CD4-positive, alpha-beta T cell treated with Interferon gamma for 1 hour (primary cell): ENCODE measurements around the gene TM6SF1.
A peak's percentile ranks its signal among the peaks of the same experiment; 100 is the strongest.
"Not testable (repeated sequence)": the region's sequence is repeated elsewhere in the genome, so short reads cannot be mapped to it uniquely, and the experiment has no call there.

Source experiments
- DNase-seq: peaks from one replicate; pipeline ENCODE4 v3.0.0-alpha.2; 2020

Gene TM6SF1

DNA sequence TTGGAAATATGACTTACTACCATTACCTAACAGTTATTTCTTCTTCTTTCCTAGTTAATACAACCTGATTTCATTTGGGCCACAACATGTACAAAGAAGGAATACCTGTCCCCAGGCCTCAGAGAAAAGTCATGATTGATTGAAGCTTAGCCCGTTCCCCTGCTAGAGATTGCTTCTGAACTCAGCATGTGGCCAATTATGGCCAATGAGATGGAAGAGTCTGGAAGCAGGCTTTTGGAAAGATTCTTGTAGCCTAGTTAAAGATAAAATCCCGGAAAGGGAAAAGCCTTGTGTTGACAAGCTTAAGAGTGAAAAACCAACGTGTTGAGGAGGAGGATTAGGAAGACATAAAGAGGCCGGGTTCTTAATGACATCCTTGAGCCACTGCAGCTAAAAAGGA lies 17.0 kb upstream of the TM6SF1 start:
- no peak for DNase-seq

DNA sequence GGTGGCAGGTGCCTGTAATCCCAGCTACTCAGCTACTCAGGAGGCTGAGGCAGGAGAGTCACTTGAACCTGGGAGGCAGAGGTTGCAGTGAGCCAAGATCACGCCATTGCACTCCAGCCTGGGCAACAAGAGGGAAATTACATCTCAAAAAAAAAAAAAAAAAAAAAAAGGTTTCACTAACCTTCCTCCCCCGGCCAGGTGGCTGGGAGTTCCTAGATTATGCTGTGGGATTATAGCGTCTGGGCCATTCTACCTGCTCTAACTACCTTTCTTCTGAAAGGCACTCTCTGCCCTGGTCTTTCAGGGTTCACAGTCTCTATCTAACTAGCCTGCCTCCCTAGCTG lies 15.5 kb upstream of the TM6SF1 start:
- DNase-seq, result not testable (repeated sequence)

DNA sequence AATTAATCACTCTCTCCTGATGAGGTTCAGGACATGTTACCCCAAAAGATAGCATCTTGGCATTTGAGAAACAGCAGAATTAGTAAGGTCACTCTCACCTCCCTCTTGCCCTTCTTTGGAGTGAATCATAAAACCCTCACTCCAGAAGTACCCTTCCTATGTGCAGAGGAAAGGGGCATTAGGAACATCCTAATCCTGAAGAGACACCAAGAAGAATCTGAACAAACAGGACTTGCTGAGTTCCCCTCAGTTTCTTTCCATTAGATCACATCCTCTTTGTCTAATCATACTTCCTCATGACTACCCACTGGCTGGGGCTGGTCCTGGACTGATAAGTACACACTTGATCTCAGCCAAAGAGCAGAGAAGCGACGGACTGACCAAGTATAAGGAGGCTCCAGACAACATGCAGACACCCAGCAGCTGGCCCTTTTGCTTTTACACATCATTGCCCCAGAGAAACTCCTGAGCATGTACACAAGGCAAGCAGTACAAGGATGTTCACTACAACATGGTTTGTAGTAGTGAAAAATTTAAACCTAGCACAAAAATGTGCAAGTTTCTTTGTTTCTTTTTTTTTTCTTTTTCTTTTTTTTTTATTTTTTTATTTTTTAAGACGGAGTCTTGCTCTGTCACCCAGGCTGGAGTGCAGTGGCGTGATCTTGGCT lies 15.0 kb upstream of the TM6SF1 start:
- DNase-seq, result peak; percentile 33

DNA sequence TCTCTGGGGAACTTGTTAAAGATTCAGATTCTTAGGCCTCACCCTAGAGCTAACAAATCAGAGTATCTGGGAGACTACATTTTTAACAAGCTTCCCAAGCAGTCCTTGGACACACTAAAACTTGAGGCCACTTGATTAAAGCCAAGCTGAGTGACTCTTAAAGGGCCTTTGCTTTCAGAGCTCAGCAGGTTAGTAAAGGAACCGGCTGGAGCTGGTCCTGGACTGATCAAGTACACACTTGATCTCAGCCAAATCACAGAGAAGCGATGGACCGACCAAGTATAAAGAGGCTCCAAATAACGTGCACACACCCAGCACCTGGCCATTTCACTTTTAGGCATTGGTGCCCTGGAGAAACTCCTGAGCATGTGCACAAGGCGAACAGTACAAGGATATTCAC lies 12.9 kb upstream of the TM6SF1 start:
- no peak for DNase-seq

DNA sequence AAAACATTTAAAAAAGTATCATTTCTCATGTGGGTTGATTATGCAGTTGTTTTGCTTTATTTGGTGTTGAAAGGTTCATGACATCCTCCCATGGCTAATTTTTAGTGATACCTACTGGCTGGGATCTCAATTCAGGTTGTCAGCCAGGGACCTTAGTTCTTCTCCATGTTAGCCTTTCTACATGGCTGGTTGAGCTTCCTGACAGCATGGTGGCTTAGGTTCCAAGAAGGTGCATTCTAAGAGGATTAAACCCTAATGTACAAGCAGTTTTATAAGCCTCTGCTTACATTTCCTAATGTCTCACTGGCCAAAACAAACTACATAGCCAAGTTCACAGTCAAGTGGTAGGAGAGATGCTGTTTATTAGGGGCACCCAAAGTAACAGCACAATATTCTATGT lies 9.4 kb upstream of the TM6SF1 start:
- DNase-seq, result no peak

DNA sequence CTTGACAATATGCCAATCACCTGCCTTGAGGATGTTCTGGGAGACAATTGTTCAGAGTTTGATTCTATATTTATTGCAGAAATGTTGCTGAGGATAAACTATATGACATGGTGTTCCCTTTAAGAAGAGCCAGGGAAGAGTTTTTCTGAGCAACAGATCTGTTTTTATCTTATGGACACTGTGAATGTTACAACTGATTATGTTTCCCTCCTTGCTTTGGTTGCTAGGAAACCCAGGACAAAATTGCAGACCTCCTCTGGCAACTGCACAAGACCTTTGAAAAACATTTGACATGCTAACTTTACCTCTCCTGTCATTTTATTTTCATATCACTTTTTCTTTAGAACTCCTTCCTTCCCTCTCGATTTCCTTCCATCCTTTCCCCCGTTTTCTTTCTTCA lies 8.2 kb upstream of the TM6SF1 start:
- no peak for DNase-seq

DNA sequence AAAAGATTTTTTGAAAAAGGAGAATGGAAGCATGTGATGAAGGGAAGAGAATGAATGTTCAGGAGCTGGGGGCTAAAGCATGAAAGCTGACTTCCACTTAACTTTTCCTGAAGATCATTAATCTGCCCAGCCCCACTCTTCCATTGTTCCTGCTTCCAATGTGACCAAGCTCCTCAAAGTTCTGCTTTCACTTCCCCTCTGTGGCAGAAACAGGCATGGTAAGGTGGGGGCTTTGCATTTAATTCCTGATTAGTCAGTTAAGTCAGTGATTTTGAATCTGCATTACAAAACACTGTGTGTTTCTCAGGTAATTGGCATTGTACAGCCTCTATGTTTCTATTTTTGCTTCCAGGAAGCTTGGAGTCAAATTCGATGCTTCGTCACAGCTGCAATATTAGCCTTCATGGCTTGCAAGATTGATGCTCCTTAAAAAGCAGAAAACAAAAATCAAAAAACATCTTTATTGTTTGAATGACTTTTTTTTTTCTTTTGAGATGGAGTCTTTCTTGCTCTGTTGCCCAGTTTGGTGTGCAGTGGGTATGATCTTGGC lies 7.3 kb upstream of the TM6SF1 start:
- DNase-seq, result no peak

DNA sequence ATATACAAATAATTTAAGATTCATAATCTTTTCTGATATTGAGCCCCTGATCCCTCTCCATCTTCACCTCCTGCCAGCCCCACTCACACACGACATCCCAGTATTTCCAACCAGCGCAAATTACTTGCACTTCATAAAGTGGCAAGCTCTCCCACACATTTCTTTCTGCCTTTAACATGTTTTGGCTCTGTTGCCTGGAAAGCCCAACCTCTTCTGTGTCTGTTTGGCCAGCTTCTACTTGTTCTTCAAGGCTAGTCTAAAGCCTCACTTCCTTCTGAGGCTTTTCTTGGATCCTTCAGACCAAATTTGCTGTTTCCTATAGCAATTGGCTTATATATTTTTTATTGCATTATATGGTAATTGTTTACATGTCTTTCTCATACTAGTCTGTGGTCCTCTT lies 5.1 kb upstream of the TM6SF1 start:
- DNase-seq, result no peak

DNA sequence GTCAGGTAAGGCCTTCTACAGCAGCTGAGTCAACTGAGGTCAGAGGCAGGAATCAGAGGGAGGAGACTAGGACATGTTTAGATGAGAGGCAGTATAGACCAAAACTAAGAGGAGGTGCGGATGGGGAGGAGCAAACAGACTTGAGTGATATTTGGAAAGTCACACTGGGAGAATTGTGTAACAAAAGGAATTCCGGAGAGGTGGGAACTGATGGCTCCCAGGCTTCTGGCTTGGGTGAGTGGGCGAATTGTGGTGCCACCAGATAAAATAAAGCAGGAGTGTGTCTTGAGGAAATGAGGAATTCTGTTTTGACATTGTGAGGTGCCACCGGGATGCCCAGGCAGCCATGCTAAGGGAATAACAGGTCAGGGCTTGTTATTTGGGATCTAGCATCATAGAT lies 3.3 kb upstream of the TM6SF1 start:
- DNase-seq, result no peak

DNA sequence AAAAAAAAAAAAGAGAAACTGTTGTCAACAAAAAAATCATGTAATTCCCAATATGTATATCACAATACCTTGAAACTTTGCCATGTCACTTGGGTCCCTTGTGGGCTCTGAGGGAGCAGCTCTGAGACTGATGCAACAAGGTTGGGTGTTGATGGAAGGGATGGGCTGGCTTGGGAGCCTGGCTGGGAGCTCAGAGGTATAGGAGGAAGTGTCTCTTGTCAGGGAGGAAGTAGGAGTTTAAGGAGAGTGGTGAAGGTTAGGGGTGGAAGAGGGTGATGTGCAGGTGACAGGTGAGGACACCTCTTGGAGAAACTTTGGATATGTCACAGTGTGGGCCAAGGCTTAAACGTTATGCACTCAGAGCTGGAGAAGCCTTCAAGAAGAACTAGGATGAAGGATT lies 2.0 kb upstream of the TM6SF1 start:
- no peak for DNase-seq

DNA sequence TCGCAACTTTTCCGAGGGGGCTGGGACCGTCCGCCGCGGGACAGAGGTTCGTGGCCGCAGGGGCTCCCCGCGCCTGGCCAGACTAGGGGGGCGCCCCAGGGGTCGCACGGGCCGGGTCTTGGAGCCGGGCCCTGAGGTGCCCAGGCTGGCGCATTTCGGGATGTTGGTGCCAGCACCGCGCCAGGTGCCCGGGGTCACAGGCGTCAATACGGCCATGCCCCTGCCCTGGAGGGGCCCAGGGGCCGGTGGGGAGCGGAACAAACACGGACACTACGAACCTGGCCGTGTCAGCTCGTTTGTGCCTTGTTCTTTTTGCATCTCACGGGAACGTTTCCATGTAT lies 366 bp downstream of the TM6SF1 start:
- no peak for DNase-seq

DNA sequence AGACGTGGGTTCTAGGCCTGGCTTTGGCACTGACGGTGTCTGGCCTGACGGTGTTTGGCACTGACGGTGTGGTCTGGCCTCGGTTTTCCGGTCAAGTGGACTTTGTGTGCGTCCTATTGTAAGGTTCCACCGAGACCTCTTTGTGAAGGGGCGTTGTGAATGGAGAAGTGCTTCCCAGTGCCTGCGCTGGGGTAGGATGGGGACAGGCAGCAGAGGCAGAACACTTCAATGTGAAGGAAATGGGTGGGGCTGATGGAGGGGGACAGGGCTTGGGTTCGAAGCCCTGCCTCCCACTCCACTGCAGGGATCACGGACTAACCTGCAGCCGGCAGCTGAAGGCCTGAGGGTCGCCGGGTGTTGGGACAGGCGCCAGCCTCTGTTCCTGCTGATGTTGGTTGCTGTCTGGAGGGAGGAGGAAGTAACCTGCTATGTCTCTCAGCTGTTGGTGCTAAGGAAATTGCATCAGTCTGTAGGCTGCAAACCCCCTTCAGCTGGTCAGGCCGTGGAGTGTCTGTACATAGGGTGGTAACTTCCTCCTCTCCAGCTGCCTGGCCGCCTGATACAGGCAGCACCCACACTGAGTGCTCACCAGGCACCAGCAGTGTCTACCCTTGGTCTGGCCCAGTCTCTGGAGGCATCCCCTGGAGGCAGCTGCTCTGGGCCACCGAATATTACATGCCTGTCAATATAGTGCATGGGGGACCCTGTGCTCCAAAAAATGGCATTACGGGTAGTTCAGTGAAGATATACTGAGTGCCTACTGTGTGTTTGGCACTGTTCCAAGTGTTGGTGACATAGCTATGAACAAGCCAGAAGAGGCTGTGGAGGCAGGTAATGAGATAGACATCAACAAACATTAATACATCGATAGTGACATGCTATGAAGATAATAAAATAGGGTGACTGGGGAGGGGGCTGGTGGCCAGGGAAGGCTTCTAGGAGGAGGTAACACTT lies 1.1 kb downstream of the TM6SF1 start:
- peak; percentile 72 for DNase-seq

DNA sequence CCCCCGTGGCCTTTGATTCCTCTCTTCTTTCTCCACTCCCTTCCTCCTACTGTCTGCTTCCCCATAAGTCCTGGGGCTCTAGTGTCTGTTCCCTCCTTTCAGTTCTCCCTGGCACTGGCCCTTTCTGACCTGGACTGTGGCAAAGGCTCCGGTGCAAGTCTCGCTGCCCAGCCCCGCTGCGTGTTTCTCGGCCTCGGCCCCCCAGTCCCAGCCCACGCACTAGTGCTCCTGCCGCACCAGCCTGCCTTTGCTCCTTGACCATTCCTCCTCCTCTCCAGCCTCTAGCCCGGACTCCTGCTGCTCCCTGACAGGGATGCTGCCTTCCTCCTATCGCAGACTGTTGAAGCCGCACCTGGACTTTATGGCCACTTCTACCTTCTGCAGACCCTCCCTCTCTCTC lies 2.1 kb downstream of the TM6SF1 start:
- DNase-seq, result no peak

DNA sequence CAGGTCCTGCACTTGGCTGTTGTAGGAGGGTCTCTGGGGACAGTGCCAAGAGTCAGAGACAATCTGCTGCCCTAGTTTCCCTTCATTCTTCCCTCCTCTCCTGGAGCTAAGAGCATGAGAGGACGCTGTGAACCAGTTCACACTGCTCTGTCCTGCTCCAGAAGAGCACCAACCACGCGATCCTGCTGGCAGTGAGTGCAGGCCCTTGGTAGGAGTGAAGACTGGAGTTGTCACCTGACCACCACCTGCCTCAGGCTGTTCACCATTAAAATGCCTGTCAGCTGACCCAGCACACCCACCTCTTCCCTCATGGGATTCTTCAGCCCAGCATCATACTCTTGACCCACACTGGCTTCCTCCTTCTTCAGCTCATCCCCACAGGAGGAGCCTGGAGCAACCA lies 2.9 kb downstream of the TM6SF1 start:
- DNase-seq, result no peak

DNA sequence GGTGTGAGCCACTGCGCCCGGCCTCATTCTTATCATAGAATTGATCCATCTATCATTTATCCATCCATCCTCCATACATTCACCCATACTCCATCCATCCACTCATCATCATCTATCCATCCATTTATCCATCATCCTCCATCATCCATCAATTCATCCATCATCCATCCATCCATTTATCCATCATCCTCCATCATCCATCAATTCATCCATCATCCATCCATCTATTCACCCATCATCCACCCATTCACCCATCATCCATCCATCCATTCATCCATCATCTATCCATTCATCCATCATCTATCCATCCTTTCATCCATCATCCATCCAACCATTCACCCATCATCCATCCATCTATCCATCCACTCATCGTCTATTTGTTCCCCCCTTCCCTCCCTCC lies 3.7 kb downstream of the TM6SF1 start:
- no peak for DNase-seq

DNA sequence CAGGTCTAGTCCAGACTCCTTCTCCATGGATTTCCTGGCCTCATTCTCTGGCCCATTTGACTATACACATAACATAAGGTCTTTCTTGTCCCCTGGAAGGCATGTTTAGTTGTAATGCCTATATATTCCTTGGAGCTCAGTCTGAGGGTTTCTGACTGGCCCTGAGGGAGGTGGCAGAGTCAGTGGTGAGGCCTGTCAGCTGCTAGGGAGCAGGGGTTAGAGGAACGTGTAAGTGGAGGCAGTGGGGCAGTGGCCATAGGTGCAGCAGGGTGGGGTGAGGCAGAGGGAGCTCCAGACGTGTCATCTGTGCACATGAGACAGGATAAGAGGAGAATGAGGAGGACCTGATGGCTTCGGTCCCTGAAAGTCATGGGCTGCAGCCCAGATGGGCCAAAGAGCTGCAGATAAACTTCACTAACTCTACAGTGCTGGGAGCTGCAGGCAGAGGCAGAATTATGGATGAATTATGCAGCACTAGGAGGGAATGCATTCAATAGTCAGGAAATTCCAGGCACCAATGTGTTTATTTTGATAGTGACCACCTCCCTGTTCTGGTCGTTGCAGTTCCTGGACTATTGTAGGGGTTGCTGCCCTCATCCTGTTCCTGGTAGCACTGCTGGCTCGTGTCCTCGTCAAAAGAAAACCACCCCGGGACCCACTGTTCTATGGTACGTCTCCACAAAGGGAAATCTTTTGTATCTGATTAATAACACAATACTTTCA lies 4.9 kb downstream of the TM6SF1 start:
- no peak for DNase-seq

DNA sequence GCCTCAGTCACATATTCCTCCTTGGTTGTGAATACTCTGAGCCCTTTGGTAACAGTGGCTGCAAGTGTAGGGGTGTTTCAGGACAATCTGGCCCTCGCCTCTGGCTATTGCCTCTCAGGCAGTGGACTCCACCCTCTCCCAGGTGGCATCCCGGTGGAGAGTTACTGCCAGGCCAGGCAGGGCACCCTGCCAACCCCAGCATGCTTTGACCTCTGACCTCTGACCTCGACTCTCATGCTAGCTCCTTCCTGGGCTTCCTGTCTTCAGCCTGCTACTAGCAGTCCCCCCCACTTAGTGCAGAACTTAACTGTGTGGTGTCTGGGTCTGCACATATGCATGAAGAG lies 5.5 kb downstream of the TM6SF1 start:
- DNase-seq, result no peak

DNA sequence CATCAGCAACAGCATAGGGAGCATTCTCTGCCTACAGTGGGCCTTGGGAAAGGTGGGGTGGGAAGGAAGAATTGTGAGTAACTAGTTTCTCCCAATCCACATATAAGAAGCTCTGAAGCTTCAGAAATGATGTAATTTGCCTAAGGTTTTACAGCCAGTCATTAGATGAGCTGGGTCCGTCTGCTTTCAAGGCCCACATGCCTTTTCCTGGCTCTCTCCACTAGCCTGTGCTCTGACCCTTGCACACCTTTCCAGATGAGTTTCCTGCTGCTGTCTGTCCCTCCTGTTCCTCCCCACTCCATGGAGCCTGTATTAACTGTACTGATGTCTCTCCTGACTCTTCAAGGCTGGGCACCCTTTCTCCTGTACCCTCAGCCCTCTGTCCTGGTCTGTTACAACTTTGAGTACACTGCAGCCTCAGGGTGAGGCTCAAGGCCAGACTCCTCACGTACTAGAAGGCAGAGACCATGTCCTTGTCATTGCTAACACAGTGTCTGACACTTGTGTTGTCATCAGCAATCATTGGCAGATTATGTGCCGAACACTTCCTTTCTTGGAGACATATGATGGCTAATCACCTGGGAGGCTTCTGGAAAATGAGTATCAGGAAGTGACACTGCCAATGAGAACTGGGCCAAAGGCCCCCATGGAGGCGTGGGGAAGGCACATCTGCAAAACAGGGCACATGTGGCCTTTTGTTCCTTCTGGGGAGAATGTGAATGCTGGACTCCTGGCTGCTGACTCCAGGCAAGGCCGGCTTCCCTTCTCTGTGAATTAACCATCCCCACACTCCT lies 6.6 kb downstream of the TM6SF1 start:
- no peak for DNase-seq

DNA sequence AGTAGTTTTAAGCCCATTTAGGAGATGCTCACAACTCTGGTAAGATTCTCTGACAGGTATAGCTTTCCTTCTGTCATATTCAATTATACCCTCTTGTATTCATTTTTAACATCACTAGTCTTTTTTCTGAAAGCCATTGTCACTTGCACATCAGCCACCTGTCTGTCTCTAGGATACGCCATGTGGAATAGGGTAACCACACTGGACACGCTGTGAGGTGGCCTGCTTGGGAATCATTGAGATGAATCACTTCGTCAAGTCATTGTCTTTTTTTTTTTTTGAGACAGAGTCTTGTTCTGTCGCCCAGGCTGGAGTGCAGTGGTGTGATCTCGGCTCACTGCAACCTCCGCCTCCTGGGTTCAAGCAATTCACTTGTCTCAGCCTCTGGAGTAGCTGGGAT lies 7.4 kb downstream of the TM6SF1 start:
- DNase-seq, result no peak

DNA sequence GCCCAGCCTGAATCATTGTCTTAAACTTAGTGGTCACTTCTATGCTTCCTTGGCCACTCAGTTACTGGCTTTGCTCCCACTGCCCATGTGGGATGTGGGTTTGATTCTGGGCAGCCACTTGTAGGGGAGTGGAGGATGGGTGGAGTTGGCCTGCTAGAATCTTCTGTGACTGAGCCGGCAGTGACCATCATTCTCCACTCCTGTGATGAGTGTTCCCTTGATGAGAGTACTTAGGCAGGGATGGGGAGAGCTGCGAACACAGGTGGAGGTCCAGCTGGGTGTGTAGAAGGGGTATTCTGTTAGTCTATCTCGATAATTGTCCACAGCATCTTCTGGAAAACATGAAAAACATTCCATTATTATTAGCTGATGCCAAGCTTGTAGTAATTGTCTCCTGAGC lies 8.0 kb downstream of the TM6SF1 start:
- no peak for DNase-seq

DNA sequence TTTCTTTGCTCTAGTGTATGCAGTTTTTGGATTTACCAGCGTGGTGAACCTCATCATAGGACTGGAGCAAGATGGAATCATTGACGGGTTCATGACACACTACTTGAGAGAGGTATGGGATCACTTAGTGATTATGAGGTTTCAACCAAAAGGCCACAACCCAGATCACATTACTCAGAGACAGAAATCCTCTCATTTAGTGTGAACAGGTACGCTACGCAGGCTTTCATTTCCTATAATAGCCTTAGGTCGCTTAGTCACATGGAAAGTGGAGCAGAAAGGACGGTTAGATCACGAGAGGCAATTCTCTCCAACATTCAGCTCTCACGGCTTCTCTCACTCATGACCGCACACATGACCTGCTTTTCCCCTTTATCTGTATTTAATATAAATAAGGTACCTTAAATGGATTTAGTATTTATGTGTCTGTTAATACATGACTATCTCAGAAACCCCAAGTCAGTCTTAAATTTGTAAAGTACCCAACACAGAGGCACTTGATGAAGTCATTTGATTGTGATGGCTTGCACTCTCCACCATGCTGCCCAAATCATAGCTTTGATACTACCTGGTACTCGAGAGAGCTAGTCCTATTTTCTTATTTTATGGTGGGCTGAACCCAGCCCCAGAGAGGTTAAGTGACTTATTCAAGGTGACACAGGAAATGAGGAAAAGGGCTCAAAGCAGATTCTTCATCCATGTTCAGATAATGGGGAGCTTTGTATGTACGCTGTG lies 8.6 kb downstream of the TM6SF1 start:
- no peak for DNase-seq

DNA sequence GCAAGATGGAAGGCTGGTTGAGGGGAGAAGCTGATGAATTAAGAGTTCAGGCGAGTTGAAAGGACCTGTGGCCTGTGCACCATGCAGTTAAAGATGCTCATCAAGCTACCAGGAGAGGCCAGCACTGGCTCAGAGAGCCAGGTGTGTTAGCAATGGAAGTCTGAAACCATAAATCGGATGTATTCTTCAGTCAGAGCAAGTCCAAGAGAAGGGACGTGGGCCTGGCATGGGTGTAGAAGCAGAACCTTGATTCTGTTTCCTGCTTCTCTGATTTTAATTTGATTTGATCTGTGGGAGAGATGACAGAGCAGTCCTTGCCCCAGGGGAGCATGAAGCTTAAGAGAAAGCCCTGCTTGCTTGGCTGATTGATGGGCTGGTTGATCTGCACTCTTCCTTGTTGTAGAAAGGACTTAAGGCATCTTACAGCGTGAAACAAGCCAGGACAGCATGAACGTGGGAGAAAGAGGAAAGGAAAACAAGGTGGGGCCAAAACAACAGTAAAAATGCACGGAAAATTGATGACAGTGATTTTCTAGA lies 10.9 kb downstream of the TM6SF1 start:
- DNase-seq, result no peak
